ENCODE data around the gene ZNF710. TPM values are rescaled to one million over a fixed set of nuclear protein-coding genes. Genes with fewer than 3 reads are reported as not detected.

Gene ZNF710
- total RNA-seq, 4 donors from 2014 or later = 19.2 to 32.1 (median 25.0) TPM

DNA sequence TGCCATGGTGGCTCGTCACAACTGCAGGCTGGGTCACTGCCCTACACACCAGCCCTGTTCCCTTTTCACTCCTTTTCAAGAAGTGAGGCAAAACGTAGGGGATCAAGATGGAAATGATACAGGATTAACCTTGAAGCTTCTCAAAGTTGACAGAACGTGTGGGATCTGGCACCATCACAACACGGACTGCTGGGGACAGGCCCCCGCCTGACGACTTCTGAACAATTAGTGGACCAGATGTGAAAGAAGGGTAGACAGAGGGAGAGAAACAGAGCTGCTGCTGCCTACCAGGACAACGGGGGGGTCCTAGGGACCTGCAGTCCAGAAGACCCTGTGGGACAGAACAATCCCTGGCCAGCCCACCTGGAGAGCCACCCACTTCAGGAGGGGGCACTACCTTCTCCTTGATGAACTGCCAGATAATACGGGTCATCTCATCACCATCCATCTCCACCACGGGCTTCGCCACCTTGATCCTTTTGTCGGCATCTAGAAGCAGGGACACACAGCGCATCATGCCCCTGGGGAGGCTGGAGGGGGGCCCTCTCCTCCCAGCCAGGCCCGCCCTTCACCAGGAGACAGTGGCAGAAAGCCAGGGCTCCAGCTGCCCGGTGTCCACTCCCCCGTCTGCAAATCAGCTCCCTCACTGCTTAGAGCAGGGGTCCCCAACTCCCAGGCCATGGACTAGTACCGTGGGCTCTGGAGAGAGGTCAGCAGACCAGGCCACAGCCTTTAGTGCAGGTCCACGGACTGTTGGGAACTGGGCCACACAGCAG is 90.2 kb downstream of the ZNF710 start:
- Histone ChIP-seq H3K36me3 (peaks cover 31% of the 10 kb centered on the region), H3K27ac (no peak overlapping the region), H3K9me3 (no peaks in the 10 kb centered on the region), H3K27me3 (no peaks in the 10 kb centered on the region), H3K4me1 (peaks cover 9% of the 10 kb centered on the region), H3K4me3 (no peak overlapping the region)
- no peak for DNase-seq (ENCODE audit: low spot score in 2 of 2)
- 82% methylated on average over 12 of the region's 17 CpGs for WGBS
- no peak for TF ChIP-seq POLR2A (IDR thresholded peaks at IDR 0.05)
- TF ChIP-seq, protein P1, sequence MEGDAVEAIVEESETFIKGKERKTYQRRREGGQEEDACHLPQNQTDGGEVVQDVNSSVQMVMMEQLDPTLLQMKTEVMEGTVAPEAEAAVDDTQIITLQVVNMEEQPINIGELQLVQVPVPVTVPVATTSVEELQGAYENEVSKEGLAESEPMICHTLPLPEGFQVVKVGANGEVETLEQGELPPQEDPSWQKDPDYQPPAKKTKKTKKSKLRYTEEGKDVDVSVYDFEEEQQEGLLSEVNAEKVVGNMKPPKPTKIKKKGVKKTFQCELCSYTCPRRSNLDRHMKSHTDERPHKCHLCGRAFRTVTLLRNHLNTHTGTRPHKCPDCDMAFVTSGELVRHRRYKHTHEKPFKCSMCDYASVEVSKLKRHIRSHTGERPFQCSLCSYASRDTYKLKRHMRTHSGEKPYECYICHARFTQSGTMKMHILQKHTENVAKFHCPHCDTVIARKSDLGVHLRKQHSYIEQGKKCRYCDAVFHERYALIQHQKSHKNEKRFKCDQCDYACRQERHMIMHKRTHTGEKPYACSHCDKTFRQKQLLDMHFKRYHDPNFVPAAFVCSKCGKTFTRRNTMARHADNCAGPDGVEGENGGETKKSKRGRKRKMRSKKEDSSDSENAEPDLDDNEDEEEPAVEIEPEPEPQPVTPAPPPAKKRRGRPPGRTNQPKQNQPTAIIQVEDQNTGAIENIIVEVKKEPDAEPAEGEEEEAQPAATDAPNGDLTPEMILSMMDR (IDR thresholded peaks at IDR 0.05) = no peak
- TF ChIP-seq EP300 (IDR thresholded peaks at IDR 0.05) = no peak
- no peak for TF ChIP-seq POLR2AphosphoS5 (IDR thresholded peaks at IDR 0.05)

DNA sequence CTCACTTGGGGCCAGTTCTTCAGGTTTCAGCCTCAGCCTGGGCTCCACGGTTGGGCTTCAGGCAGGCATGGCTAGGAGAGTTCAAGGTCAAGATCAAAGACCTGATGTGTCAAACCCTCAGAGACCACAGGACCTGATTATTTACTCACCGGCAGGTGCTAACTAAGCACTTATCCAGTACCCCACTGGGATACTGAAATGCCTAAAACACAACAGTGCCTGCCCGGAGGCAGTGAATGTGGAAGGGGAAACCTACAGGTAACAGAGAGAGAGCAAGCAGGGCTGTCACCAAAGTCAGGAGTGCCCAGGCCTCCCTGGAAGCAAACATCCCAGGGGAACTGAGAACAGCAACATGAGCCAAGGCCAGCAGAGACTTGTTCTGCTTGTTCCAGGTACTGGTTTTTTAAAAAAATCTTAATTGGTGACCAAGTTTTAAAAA is 94.4 kb downstream of the ZNF710 start:
- Histone ChIP-seq H3K27me3 (no peaks in the 10 kb centered on the region), H3K27ac (peak overlapping the region; percentile 19), H3K9me3 (no peaks in the 10 kb centered on the region), H3K4me1 (peaks cover 39% of the 10 kb centered on the region), H3K36me3 (peaks cover 4% of the 10 kb centered on the region), H3K4me3 (no peak overlapping the region)
- TF ChIP-seq POLR2AphosphoS5 (IDR thresholded peaks at IDR 0.05) (no peak), POLR2A (IDR thresholded peaks at IDR 0.05) (no peak), EP300 (IDR thresholded peaks at IDR 0.05) (no peak)
- TF ChIP-seq, protein P1 (IDR thresholded peaks at IDR 0.05) = no peak
- DNase-seq (ENCODE audit: low spot score in 2 of 2) = no peak
- 53% methylated on average over 3 of the region's 3 CpGs for WGBS

DNA sequence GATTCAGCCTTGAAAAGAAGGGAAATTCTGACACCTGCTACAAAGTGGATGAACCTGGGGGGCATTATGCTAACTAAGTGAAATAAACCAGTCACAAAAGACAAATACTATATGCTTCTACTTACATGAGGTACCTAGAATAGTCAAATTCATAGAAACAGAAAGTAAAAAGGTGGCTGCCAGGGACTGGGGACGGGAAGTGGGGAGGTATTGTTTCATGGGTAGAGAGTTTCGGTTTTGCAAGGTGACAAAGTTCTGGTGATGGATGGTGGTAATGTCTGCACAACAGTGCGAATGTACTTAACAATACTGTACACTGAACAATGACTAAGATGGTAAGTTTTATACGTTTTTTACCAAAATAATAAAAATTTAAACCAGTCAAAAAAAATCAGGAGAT is 96.4 kb downstream of the ZNF710 start:
- 54% methylated on average over 4 of the region's 4 CpGs for WGBS
- Histone ChIP-seq H3K27ac (peak overlapping the region; percentile 52), H3K4me3 (no peak overlapping the region), H3K36me3 (no peaks in the 10 kb centered on the region), H3K9me3 (no peaks in the 10 kb centered on the region), H3K4me1 (peaks cover 52% of the 10 kb centered on the region), H3K27me3 (no peaks in the 10 kb centered on the region)
- TF ChIP-seq, protein P1 (IDR thresholded peaks at IDR 0.05) = no peak
- no peak for DNase-seq (ENCODE audit: low spot score in 2 of 2)

- 89% methylated on average over 10 of the region's 10 CpGs for WGBS
- H3K9me3 ChIP-seq = no peaks in the 10 kb centered on the region
- H3K4me1 ChIP-seq = peaks cover 68% of the 10 kb centered on the region
- H3K27ac ChIP-seq = peak overlapping the region; percentile 93
- no peak overlapping the region for H3K4me3 ChIP-seq
- no peak for DNase-seq (ENCODE audit: low spot score in 2 of 2)
- no peaks in the 10 kb centered on the region for H3K36me3 ChIP-seq
- H3K27me3 ChIP-seq = no peaks in the 10 kb centered on the region
- TF ChIP-seq POLR2A (IDR thresholded peaks at IDR 0.05) (no peak), POLR2AphosphoS5 (IDR thresholded peaks at IDR 0.05) (no peak), EP300 (IDR thresholded peaks at IDR 0.05) (no peak)
- TF ChIP-seq, protein P1 (IDR thresholded peaks at IDR 0.05) = no peak
These were observed 98.1 kb downstream of the ZNF710 start for GRCh38 chr15:90099072-90099867.
